Muscle layer of colon (tissue), 2 donors: ENCODE measurements around the gene SPC24.
A peak's percentile ranks its signal among the peaks of the same experiment; 100 is the strongest.
"Not testable (repeated sequence)": the region's sequence is repeated elsewhere in the genome, so short reads cannot be mapped to it uniquely, and the experiment has no call there.

Source experiments
- H3K27ac ChIP-seq: one replicate; pipeline ENCODE4 v1.7.0; 2013; ENCODE audit warnings: low read depth, mild to moderate bottlenecking, low read length, moderate library complexity
- H3K27me3 ChIP-seq, 2 donors: one replicate each; pipeline ENCODE4 v1.7.0; 2013; ENCODE audit warnings: low read length in 2 of 2, mild to moderate bottlenecking in 2 of 2; ENCODE audit not compliant: insufficient read depth in 2 of 2, control insufficient read depth in 1 of 2
- H3K36me3 ChIP-seq: one replicate; pipeline ENCODE4 v1.7.0; 2013; ENCODE audit warnings: mild to moderate bottlenecking, low read length; ENCODE audit not compliant: insufficient read depth
- H3K4me1 ChIP-seq: one replicate; pipeline ENCODE4 v1.7.0; 2013; ENCODE audit warnings: mild to moderate bottlenecking, low read length; ENCODE audit not compliant: insufficient read depth
- H3K4me3 ChIP-seq, 2 donors: one replicate each; pipeline ENCODE4 v1.7.0; 2013; ENCODE audit warnings: low read length in 2 of 2, low read depth in 1 of 2, mild to moderate bottlenecking in 1 of 2, moderate library complexity in 1 of 2
- H3K9ac ChIP-seq: one replicate; pipeline ENCODE4 v1.7.0; 2013; ENCODE audit warnings: low read length
- H3K9me3 ChIP-seq: one replicate; pipeline ENCODE4 v1.7.0; 2013; ENCODE audit warnings: mild to moderate bottlenecking, low read length
- donor health status: abdominal sarcoma.
- donor health status: Adenocarcinoma of cecum.

The SPC24 gene

GRCh38 chr19:11187441-11187840, 31.9 kb upstream of the SPC24 start:
- H3K9me3 ChIP-seq = no peaks in the 10 kb centered on the region
- no peaks in the 10 kb centered on the region for H3K27me3 ChIP-seq
- no peak overlapping the region for H3K4me3 ChIP-seq
- H3K27ac ChIP-seq = peak overlapping the region; percentile 61
- peaks cover 80% of the 10 kb centered on the region for H3K4me1 ChIP-seq
- no peak overlapping the region for H3K9ac ChIP-seq
- peaks cover 67% of the 10 kb centered on the region for H3K36me3 ChIP-seq

DNA sequence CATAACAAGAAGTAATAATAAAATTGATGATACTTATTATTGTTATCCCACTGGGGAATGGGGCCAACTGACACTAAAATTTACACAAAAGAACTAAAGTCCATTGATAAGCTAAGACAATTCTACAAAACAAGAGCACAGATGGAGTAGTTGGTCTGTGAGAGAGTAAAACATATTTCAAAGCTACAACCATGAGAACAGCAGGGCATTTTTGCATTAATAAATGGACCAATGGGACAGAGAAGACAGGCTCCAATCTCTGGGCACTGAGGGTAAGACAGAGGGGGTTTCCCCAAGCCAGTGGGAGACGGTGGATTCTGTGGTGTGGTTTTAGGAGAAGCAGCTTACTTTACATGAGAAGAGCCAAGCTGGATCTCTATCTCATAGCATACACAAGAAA, 27.4 kb upstream of the SPC24 start:
- H3K27me3 ChIP-seq = no peaks in the 10 kb centered on the region
- H3K9ac ChIP-seq = no peak overlapping the region
- peaks cover 68% of the 10 kb centered on the region for H3K4me1 ChIP-seq
- H3K9me3 ChIP-seq = no peaks in the 10 kb centered on the region
- H3K27ac ChIP-seq = no peak overlapping the region
- H3K4me3 ChIP-seq = no peak overlapping the region
- peaks cover 61% of the 10 kb centered on the region for H3K36me3 ChIP-seq

GRCh38 chr19:11181488-11181887, 25.9 kb upstream of the SPC24 start:
- H3K9ac ChIP-seq = no peak overlapping the region

DNA sequence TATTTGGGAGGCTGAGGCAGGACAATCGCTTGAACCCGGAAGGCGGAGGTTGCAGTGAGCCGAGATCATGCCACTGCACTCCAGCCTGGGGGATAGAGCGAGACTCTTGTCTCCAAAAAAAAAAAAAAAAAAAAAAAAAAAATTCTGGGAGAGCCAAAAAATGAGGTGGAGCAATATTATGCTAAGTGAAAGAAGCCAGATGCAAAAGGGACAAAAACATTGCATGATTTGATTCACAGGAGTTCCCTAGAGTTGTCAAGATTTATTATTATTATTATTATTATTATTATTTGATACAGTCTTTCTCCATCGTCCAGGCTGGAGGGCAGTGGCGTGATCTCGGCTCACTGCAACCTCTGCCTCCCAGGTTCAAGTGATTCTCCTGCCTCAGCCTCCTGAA, 25.4 kb upstream of the SPC24 start:
- peaks cover 48% of the 10 kb centered on the region for H3K4me1 ChIP-seq
- not testable (repeated sequence) for H3K9ac ChIP-seq, H3K27me3 ChIP-seq, H3K9me3 ChIP-seq, H3K4me3 ChIP-seq
- H3K27ac ChIP-seq = peak overlapping the region; percentile 80
- peaks cover 64% of the 10 kb centered on the region for H3K36me3 ChIP-seq

More at GRCh38 chr19:11181488-11181887, 25.9 kb upstream of the SPC24 start:
- peaks cover 61% of the 10 kb centered on the region for H3K36me3 ChIP-seq
- peaks cover 53% of the 10 kb centered on the region for H3K4me1 ChIP-seq
- no peaks in the 10 kb centered on the region for H3K27me3 ChIP-seq
- no peaks in the 10 kb centered on the region for H3K9me3 ChIP-seq
- no peak overlapping the region for H3K27ac ChIP-seq
- no peak overlapping the region for H3K4me3 ChIP-seq

DNA sequence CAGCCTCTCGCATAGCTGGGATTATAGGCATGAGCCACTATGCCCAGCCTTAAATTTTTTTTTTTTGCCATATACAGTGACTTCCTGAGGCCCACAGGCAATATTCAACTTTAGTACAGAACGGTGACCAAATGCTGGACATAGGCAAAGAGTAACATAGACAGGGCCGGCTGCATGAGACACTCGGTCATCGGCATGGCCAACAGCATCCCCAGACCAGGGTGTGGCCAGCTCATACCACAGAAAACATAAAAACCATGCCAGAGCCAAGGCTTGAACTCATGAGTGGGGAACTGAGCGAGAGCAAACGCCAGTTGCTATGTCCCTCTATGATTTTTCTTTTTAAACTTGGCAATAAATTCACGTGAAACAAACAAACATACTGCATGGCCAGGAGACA, 24.8 kb upstream of the SPC24 start:
- Histone ChIP-seq H3K4me1 (peaks cover 43% of the 10 kb centered on the region), H3K36me3 (peaks cover 64% of the 10 kb centered on the region), H3K27ac (peak overlapping the region; percentile 80), H3K9ac (no peak overlapping the region), H3K9me3 (no peaks in the 10 kb centered on the region), H3K27me3 (no peaks in the 10 kb centered on the region), H3K4me3 (no peak overlapping the region)

DNA sequence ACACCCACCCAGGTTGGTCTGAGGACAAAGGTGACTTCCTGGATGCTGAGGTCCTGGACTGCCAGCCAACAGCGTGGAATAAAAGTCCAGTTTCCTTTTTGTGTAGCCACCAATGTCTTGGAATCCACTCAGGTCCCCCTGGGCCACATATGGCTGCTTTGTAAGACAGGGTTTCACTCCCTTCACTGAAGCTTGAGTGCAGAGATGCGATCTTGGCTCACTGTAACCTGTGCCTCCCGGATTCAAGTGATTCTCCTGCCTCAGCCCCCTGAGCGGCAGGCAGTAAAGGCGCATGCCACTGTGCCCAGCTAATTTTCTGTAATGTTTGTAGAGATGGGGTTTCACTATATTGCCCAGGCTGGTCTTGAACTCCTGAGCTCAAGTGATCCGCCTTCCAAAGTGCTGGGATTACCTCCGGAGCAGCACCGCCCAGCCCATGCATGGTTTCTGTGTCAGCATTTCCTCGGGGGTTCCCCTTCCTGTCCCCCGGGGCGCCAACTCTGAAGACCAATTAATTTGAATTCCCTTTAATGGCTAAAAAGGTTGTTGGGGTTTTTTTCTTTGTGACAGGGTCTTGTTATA, 24.2 kb upstream of the SPC24 start:
- peak overlapping the region; percentile 49 for H3K9ac ChIP-seq

DNA sequence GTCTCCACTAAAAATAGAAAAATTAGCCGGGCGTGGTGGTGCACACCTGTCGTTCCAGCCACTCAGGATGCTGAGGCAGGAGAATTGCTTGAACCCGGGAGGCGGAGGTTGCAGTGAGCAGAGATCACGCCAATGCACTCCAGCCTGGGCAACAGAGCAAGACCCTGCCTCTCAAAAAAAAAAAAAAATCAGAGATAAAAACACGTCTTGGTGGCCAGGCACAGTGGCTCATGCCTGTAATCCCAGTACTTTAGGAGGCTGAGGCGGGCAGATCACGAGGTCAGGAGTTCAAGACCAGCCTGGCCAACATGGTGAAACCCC, 23.5 kb upstream of the SPC24 start:
- Histone ChIP-seq H3K4me1 (peaks cover 30% of the 10 kb centered on the region), H3K36me3 (peaks cover 65% of the 10 kb centered on the region)
- not testable (repeated sequence) for H3K27ac ChIP-seq, H3K27me3 ChIP-seq, H3K9ac ChIP-seq, H3K9me3 ChIP-seq, H3K4me3 ChIP-seq

More for the DNA sequence above, 24.2 kb upstream of the SPC24 start:
- Histone ChIP-seq H3K4me1 (peaks cover 37% of the 10 kb centered on the region), H3K9me3 (no peaks in the 10 kb centered on the region), H3K27ac (peak overlapping the region; percentile 80), H3K27me3 (no peaks in the 10 kb centered on the region), H3K4me3 (peak overlapping the region in 1 of 2 donors; percentile 14), H3K36me3 (peaks cover 60% of the 10 kb centered on the region)

DNA sequence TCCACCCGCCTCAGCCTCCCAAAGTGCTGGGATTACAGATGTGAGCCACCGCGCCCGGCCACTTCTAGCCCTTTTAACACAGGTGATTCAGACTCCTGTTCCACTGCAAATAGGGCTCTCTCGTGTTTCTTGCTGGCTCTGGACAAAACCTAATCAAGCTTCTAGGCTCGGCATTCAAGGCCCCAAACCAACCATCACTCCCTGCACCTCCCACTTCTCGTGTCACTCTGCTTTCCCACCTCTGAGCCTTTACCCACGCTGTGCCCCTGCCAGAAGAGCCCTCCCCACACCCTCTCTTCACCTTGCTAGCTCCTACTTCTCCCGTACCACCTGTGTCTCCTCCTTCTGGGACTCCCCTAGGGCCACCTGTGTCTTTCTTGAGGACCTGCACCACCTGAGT, 22.0 kb upstream of the SPC24 start:
- Histone ChIP-seq H3K36me3 (peaks cover 65% of the 10 kb centered on the region), H3K27me3 (no peaks in the 10 kb centered on the region), H3K4me1 (peaks cover 29% of the 10 kb centered on the region), H3K27ac (no peak overlapping the region), H3K9ac (no peak overlapping the region), H3K9me3 (no peaks in the 10 kb centered on the region), H3K4me3 (no peak overlapping the region)

GRCh38 chr19:11176466-11177193, 21.0 kb upstream of the SPC24 start:
- Histone ChIP-seq H3K4me3 (no peak overlapping the region), H3K36me3 (peaks cover 72% of the 10 kb centered on the region), H3K9ac (no peak overlapping the region), H3K27ac (no peak overlapping the region), H3K27me3 (no peaks in the 10 kb centered on the region), H3K4me1 (peaks cover 24% of the 10 kb centered on the region), H3K9me3 (no peaks in the 10 kb centered on the region)

DNA sequence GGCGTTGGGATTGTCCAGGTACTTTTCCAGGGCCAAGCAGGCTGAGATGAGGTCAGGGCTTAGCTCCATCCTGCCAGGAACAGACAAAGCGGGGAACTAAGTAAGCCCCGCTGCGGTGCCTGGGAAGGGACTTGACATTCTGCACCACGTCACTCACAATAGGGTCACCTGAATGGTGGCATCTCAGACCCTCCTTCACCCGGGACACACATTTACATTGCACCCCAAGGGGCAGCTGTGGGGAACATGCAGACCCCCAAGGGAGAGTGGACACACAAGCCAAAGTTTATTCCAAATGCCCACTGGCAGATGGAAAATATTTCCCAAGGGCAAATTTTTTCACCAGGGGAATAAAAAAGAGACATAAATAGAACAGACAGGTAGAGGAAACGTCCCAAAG, 20.3 kb upstream of the SPC24 start:
- no peak overlapping the region for H3K4me3 ChIP-seq
- H3K36me3 ChIP-seq = peaks cover 72% of the 10 kb centered on the region
- H3K9me3 ChIP-seq = no peaks in the 10 kb centered on the region
- no peaks in the 10 kb centered on the region for H3K27me3 ChIP-seq
- no peak overlapping the region for H3K27ac ChIP-seq
- peaks cover 19% of the 10 kb centered on the region for H3K4me1 ChIP-seq
- H3K9ac ChIP-seq = no peak overlapping the region

- no peaks in the 10 kb centered on the region for H3K27me3 ChIP-seq
- H3K4me1 ChIP-seq = peaks cover 10% of the 10 kb centered on the region
- H3K27ac ChIP-seq = no peak overlapping the region
- peaks cover 79% of the 10 kb centered on the region for H3K36me3 ChIP-seq
- H3K9me3 ChIP-seq = no peaks in the 10 kb centered on the region
- H3K9ac ChIP-seq = no peak overlapping the region
- H3K4me3 ChIP-seq = no peak overlapping the region
Measured at GRCh38 chr19:11174336-11174735, 18.8 kb upstream of the SPC24 start.
